GM18907 (cell line): ENCODE data around the gene MMS19.
A peak's percentile ranks its signal among the peaks of the same experiment; 100 is the strongest.

ENCODE experiments used
- ATAC-seq: cut with Tn5 transposase; IDR thresholded peaks from one replicate; pipeline ENCODE4 v1.9.1; 2021; ENCODE audit warnings: mild to moderate bottlenecking, moderate library complexity; ENCODE audit not compliant: unreplicated experiment

The MMS19 gene

DNA sequence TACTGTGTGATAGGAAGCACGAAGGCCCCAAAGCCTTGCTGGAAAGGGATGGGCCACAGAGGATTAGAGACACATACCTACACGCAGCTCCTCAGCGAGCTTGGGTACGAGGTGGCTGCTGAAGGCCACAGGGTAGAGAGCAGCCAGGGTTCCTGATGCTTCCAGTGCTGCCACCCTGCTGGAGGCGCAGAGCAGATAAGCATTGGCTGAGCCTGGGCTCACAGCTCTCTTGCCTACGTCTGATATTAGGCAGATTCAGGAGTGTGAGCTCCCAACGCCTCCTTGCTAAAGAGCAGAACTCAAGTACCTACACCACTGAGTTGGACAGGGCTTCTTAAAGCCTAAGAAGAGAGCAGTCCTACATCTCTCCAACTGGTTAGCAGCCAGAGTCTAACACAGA, 32.2 kb downstream of the MMS19 start:
- ATAC-seq, result no peak

GRCh38 chr10:97464226-97464625, 34.0 kb downstream of the MMS19 start:
- no peak for ATAC-seq

DNA sequence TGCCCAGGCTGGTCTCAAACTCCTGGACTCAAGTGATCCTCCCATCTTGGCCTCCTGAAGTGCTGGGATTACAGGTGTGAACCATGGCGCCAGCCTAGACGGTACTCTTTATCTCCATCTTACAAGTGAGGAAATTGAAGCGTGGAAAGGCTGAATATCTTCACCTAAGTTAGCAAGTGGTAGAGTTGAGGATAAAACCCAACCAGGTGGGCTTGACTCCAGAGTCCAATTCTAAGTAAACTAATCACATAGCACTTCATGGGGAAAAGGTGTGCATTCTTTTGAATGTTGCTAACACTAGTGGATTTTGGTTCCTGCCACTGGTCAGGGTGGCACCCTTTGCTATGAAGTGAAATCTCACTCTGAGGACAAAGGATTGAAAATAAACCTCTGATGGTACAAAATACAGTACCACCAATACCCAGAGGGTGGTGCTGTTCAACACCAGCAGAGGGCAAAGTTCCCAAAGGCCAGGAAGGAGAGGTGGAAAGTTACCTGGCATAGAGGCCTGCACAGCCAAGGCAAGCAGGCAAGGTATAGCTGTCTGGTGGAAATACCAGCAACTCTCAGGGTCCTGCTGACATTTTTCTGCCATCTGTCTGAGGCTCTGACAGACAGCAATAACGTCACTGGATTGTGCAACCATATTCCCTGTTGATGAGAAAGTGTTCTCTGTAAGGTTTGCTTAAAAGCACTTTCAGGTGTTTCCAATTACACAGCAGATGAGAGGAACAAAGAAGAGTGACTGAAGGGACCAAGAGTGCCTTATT, 34.7 kb downstream of the MMS19 start:
- peak; percentile 43 for ATAC-seq

- ATAC-seq, result no peak
Measured at GRCh38 chr10:97462309-97462708, 35.9 kb downstream of the MMS19 start.

DNA sequence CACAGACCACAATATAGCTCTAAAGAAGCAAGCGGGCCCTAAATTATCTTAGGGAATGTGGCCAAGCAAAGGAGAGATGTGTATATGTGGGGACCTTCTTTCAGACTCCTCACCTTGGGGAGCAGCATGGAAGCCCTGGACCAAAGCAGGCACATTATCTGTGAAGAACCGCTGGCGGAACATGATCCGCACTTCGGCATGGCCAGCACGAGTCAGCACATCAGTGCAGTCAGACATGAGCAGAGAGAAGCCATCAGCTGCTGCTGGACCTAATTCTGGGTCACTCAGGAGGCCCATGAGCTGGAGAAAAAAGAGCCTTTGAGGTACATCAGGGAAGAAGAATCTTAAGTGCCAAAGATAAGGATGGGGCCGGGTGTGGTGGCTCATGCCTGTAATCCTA, 38.3 kb downstream of the MMS19 start:
- no peak for ATAC-seq

GRCh38 chr10:97459111-97459510, 39.1 kb downstream of the MMS19 start:
- ATAC-seq, result no peak

DNA sequence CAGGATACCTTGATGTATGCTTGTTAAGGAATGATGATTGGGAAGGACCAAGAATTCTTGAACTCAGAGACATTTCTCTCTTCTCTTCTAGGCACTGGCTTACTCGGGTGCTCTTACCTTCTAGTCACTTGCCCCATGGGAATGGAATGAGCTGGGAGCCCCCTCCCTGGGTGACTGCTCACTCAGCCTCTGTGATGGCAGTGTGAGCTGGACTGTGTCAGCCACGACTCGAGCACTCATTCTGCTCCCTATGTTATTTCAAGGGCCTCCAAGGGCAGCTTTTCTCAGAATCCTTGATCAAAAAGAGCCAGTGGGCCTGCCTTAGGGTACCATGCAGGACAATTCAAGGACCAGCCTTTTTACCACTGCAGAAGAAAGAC, 41.5 kb downstream of the MMS19 start:
- ATAC-seq, result no peak

DNA sequence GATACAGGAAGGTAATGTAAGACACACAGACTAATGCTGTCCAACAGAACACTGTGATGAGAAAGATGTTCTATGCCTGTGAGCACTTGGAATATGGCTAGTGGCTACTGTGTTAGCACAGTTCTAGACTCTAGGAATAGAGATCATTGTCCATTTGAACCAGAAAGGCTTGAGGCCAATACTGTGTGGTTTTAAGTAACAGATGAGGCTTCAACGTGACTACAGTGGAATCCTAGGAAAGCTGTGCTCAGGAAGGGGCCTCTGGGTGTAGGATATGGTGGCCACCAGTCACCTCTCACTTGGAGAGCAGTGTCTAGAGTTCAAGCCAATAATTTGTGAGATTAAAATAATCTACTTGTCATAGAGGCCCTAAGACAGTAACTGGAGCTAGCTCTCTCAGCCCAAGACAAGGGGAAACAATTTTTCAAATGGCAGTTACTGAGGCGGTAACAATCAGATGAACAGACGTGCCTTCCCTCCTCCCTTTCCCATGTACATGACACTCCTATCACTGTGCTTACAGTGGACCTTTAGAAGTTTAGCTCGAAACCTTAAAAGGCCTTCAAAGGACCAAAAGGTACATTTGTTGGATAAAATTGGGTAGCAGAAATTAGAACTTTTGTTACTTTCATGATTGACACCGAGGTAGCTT, 42.1 kb downstream of the MMS19 start:
- no peak for ATAC-seq

DNA sequence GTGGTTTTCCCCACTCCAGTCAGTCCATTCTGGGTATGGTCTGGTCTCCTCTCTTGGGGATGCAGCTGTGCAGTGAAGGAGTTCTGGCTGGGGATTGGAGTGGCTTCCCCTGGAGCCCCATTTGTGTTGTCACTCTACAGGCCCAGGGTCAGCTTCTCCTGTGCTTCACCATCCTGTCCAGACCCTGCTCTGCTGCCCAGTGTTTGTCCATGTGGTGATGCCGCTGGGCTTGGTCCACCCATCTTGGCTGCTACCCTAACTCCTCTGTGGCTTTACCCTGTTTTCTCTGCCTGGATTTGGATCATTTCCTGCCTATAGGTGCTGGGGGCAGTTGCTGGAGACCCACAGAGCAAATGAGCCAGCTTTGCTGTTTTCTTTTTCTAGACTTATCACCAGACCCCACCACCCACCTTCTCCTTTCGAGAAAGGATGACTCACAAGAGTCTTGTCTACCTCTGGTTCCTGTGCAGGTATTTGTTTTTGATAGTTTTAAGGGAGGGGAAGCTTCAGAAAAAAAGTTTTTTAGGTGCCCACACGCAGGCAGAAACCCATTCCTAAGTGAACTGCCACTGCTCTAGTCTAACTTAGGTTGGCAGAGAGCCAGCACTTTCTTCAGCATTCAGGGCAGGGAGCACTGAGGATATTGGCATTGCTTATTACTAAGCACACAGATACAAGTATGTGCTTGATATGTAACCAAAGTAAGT, 43.7 kb downstream of the MMS19 start:
- ATAC-seq, result no peak

DNA sequence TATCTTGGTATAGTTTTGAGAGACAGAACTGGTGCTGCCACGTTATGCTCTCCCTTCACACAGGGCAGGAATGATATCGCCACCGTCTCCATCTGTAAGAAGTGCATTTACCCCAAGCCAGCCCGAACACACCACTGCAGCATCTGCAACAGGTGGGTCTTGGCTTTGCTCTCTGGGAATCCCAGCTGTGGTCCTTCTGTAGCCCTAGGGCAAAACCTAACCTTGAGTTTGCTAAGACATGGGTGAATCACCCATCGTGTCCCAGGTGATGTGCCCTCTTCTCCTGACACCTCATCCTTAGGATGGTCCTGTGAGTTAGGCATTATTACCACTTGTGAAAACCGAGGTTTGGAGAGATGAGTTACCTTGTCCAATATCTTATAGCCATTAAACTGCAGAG, 45.9 kb downstream of the MMS19 start:
- no peak for ATAC-seq

DNA sequence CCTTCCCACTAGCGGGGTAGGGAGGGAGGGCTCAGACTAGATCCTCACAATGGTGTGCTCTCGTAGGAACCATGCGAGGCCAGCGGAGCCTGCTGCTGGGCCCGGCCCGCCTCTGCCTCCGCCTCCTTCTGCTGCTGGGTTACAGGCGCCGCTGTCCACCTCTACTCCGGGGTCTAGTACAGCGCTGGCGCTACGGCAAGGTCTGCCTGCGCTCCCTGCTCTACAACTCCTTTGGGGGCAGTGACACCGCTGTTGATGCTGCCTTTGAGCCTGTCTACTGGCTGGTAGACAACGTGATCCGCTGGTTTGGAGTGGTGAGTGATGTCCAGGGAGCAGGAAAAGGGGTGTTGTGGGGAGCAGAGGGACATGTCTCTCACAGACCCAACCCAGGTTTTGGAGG, 46.6 kb downstream of the MMS19 start:
- no peak for ATAC-seq

DNA sequence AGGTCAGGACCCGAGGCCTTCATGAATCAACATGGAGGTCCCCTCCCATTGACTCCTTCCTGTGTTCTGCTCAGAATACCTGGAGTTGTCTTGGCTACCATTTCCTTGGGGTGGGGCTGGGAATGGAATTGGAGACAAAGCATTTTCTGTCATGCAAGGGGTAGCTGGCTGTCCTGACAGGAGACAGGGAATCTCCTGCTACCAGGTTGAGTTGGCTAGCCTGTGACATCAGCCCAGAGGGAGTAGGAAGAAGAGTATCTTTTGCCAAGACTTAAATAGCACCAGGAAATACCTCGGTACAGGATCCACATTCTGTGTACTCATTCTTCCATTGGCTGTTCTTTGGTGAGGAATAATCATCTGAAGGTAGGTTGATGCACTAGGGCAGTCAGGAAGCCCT, 47.4 kb downstream of the MMS19 start:
- no peak for ATAC-seq

- peak; percentile 96 for ATAC-seq
Measured at GRCh38 chr10:97445722-97446639, 52.2 kb downstream of the MMS19 start, which contains the start of the genes EXOSC1 and ZDHHC16. Gene EXOSC1 (minus strand): TSS chr10:97446006. CDS start chr10:97445985, 21 bp downstream. Gene ZDHHC16 (plus strand): TSS chr10:97446175. CDS start chr10:97451676, 5,501 bp downstream.

DNA sequence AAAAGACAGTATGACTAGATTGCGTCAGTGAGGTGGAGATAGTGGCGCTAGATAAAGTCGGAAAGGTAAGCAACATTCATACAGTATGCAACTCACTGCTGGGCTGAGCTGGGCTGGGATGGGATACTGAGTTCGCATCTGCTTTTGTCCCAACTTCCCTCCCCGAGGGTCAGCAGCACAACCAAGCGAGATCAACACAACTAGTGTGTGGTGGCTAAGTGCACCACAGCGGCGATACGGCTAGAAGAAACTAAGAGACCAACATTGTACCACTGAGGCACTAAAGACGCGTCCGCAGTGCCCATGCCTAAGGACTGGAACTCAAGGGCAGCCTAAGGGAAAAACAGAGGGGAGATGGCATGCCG, 52.9 kb downstream of the MMS19 start:
- no peak for ATAC-seq

DNA sequence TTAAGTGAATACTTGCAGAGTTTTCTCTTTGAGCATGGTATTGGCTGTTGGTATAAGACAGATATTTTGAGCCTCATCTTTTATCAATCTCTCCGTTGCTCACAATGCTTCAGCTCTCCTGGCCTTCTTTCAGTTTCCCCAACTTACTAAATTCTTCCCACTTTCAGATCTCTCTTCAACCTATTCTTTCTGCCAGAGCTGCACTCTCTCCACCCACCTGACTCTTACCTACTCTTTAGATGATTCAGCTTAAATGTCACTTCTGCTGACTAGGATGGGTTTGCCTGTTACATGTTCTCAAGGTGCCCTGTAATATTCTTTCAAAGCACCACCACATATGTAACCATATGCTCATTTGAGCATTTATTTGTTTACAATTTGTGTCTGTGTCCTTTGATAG, 54.0 kb downstream of the MMS19 start:
- ATAC-seq, result no peak

DNA sequence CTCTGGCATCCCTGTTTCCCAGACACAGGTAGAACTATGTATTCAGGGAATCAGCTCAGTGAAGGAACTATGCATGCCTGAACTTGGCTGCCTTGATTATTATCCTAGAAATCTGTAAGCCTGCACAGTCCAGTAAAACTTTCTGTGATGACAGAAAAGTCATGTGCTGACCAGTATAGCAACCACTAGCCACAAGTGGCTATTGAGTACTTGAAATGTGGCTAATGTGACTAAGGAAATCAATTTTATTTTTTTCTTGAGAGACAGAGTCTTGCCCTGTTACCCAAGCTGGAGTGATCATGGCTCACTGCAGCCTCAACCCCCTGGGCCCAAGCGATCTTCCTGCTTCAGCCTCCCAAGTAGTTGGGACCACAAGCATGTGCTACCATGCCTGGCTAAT, 55.9 kb downstream of the MMS19 start:
- ATAC-seq, result no peak

DNA sequence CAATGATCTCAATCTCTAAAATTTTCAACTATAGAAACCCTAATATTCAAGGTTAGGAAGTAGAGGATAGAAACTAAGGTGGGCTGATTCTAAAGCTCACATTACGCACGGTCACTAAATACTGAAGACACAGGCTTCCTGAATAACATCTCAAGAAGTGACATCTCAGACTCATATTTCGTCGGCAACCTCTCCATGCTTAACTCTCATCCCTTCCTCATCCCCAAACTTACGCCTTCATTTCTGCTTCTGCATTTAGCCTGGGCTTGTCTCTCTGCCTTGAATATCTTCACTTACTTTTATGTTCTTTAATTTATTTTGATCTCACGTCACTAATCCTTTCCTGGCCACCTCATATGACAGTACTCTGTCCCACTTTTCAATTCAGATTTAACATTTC, 63.0 kb downstream of the MMS19 start:
- no peak for ATAC-seq

DNA sequence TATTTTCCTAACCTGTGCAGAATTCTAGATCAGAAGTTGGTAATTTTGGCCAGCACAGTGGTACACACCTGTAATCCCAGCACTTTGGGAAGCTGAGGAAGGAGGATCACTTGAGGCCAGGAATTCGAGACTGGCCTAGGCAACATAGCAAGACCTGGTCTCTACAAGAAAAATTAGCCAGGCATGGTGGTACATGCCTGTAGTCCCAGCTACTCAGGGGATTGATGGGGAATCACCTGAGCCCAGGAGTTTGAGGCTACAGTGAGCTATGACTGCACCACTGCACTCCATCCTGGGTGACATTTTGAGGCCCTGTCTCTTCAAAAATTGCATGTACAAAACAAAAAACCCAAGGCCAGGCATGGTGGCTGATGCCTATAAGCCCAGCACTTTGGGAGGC, 63.7 kb downstream of the MMS19 start:
- no peak for ATAC-seq

GRCh38 chr10:97434055-97434454, 64.2 kb downstream of the MMS19 start:
- no peak for ATAC-seq

GRCh38 chr10:97428572-97428981, 69.6 kb downstream of the MMS19 start:
- ATAC-seq, result no peak
